NCI-H524 (cell line): ENCODE measurements around the gene PLA2G2E.

ENCODE experiments used
- DNase-seq, 2 experiments: peaks; one replicate each; lab custom pipeline; 2025; lab: John Stamatoyannopoulos, UW

Gene PLA2G2E

DNA sequence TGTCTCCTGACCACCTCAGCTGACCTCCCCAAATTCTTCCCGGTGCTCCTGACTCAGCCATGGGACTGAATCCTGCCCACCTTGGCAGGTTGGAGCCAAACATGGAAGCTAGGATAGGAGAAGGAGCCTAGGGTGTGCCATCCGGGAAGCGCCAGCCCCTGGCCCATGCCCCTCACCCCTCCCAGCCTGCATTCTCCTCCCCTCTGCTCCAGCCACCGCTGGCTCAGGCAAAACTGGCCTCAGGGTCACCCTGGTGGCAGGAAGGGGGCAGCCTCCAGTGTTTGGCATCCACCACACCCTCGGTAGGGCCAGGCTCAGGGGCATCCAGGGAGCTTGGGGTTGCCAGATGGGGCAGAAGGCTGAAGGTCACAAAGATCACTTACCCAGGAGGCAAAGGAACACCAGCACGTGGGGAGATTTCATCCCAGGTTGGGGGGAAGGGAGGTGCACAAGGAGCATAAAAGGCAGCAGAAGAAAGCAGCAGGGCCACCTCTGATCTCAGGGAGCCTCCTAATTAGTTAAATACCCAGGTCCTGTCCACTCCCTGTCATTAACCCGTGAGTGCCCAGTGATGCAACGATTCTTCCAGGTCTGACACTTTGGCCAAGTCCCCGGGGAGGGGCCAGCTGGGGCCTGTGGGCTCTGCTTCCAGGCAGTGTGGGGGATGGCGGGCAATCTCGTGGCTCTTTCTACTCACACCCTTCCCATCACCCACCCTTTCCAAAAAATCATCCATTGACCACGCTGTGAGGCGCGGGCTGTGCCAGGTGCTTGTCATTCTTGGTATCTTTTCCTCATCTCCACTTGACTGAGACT, at the start of gene PLA2G2E:
Gene PLA2G2E (minus strand): TSS at position 481 of the 816 bp plus-strand sequence. CDS start 58 bp downstream, at position 423.
- DNase-seq, result no peak

GRCh38 chr1:19971664-19972063, 48.2 kb upstream of the PLA2G2E start:
- DNase-seq, result no peak

GRCh38 chr1:19969898-19970660, 46.7 kb upstream of the PLA2G2E start:
- DNase-seq, result no peak

- DNase-seq, result no peak
Observed at GRCh38 chr1:19967808-19968207, 44.4 kb upstream of the PLA2G2E start.

GRCh38 chr1:19964542-19964941, 41.1 kb upstream of the PLA2G2E start:
- DNase-seq, result no peak

GRCh38 chr1:19963636-19964035, 40.2 kb upstream of the PLA2G2E start:
- DNase-seq, result no peak

- DNase-seq, result no peak
Observed at GRCh38 chr1:19960591-19960990, 37.2 kb upstream of the PLA2G2E start.

DNA sequence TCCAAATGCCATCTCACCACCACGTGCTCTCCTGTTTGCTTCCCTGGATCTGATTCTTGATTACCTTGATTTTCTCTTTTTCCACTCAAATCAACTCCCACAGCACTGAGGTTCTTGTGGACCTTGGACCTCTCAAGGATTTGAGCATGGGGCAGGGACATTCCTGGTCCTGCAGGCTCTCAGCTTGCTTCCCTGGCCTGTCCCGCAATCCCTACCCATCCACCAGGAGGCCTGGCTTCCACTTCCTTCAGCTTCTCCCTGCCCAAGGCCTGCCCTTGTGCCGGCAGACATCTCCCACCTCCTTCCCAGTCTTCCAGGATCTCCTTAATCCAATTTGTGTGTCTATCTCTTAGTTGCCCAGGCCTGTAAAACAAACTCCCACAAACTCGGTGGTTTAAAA, 34.4 kb upstream of the PLA2G2E start:
- no peak for DNase-seq

GRCh38 chr1:19955534-19956170, 32.2 kb upstream of the PLA2G2E start:
- no peak for DNase-seq

DNA sequence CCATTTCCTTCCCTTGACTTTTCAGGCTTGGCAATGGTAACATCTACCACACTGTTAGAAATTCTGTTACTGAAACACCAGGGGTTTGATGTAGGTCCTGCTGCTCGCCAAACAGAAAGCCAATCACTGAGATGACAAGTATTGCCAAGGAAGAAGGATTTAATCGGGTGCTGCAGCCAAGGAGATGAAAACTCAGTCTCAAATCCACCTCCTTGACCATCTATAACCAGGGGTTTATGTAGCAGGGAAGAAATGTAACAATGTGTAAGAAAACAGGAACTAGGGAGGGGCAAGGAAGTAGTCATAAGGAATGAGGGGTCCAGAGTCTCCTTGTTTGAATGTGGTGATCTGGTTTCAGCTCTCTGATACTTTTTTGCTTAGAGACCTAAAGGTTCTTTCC, 30.6 kb upstream of the PLA2G2E start:
- DNase-seq, result no peak

DNA sequence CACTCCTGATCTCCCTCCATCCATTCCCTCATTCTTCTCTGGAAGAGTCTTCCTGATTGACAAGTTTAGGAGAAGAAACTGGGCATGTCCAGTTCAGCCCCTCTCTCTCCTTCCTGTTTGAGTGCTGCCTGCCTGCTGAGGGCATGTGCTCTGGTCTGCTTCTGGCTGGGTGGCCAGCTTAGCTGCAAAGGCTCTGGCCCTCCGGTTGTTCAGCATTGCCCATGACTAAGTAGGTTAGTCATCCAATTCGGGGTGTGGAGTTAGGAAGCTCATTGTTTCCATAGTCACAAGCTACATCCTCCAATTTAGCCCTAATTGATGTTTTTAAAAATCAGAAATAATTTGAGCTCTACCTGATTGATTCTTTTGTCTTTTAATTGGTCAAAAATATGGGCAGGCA, 25.6 kb upstream of the PLA2G2E start:
- DNase-seq, result no peak

DNA sequence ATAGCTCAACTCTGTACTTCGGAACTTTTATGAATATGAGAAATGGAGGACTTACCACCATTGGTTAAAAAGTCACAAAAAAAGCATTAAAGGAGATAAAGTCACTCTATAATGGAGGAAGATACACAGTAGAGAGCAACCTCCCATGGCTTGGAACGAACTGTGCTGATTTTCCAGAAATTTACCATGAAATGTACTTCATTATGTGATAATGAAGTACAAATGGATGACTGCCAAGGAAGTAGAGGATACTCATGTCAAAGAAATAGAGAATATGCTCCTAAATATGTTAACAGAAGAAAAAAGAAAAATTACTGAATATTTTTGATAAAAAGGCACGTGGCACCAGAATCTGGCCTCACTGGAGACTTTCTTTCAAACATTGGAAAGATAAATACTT, 23.6 kb upstream of the PLA2G2E start:
- DNase-seq, result no peak

- no peak for DNase-seq
Observed at GRCh38 chr1:19946331-19946751, 22.9 kb upstream of the PLA2G2E start.

GRCh38 chr1:19945914-19946313, 22.5 kb upstream of the PLA2G2E start:
- no peak for DNase-seq

GRCh38 chr1:19942657-19943056, 19.2 kb upstream of the PLA2G2E start:
- DNase-seq, result no peak

- DNase-seq, result no peak
Observed at GRCh38 chr1:19942088-19942487, 18.7 kb upstream of the PLA2G2E start.

GRCh38 chr1:19941206-19941568, 17.8 kb upstream of the PLA2G2E start:
- no peak for DNase-seq

DNA sequence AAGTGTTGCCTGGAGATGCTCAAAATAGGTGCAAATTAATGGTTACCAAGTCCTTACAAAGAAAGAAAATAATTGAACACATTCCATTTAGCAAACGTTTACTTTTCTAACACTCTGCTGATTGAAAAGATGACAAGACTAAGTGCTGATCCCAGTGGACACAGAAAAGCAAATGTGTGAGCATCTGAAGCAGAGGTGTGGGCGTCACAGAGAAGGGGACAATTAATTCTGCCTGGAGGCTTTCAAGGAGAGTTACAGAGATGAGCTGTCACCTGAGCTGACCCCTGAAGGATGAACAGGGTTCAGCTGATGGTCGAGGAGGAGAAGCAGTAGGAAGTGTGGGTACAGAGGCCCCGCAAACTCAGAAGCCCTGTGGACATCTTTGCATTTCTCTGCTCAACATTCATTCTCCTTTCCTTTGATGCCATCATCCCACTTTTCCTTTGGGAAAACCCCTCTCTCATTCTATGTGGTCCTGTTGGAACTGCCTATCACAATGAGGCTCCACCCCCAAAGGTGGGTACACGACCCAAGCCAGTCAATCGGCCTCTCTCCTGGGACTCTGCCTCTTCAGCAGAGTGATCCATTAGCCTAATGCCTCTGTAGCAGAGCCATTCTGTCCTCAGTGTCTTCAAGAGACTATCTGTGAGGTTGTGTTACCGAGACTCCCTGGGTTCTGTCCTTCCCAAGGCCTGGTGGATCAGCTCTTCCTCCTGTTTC, 17.2 kb upstream of the PLA2G2E start:
- no peak for DNase-seq

DNA sequence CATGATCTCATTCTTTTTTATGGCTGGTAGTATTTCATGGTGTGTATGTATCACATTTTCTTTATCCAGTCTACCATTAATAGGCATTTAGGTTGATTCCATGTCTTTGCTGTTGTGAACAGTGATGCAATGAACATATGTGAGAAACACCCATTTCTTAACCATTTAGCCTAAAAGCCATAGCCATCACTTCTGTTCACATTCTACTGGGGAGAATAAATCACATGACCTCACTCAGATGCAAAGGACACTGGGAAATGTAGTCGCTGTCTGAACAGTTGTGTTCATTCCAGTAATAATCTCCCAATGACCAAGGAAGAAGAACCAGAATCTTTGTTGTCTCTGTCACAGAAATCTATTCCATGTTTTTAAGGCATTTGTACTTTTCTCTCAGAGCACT, 15.1 kb upstream of the PLA2G2E start:
- no peak for DNase-seq

GRCh38 chr1:19936061-19936750, 12.8 kb upstream of the PLA2G2E start:
- DNase-seq, result no peak

- no peak for DNase-seq
Observed at GRCh38 chr1:19934336-19934735, 10.9 kb upstream of the PLA2G2E start.

GRCh38 chr1:19932866-19933265, 9.4 kb upstream of the PLA2G2E start:
- DNase-seq, result no peak
